ENCODE data around the gene GRIN3B. TPM values are rescaled to one million over a fixed set of nuclear protein-coding genes. Genes with fewer than 3 reads are reported as not detected.

Gene GRIN3B
- total RNA-seq, 1 experiment from 2014 or later: 0.11 TPM

- Histone ChIP-seq H3F3A (ENCODE audit: insufficient read depth, low read depth) (peaks cover 5% of the 10 kb centered on the region), H3K27ac (no peak overlapping the region), H3K79me2 (ENCODE audit: low read depth) (peaks cover 29% of the 10 kb centered on the region), H3K4me3 (no peak overlapping the region), H3K9me2 (ENCODE audit: insufficient read depth) (no peaks in the 10 kb centered on the region), H3K27me3 (ENCODE audit: insufficient read depth, low read depth) (no peaks in the 10 kb centered on the region), H3K4me2 (no peak overlapping the region), H3K9me3 (ENCODE audit: insufficient read depth, low read depth) (no peaks in the 10 kb centered on the region), H3K4me1 (replicated peaks; ENCODE audit: insufficient read depth) (peaks cover 8% of the 10 kb centered on the region; the same call in 1 of the 2 replicates), H2AFZ (no peak overlapping the region), H4K20me1 (ENCODE audit: insufficient read depth) (peaks cover 45% of the 10 kb centered on the region), H3K36me3 (ENCODE audit: low read depth) (no peaks in the 10 kb centered on the region)
- CTCF ChIA-PET: interaction anchor here (0.6 kb wide), 1 partner anchor 176 kb away, joined by 7 read pairs; no protein-coding TSS in a partner anchor
- no peak for DNase-seq
- TF ChIP-seq EZH2 (IDR thresholded peaks at IDR 0.05; ENCODE audit: low read depth): no peak
- TF ChIP-seq, protein P1, sequence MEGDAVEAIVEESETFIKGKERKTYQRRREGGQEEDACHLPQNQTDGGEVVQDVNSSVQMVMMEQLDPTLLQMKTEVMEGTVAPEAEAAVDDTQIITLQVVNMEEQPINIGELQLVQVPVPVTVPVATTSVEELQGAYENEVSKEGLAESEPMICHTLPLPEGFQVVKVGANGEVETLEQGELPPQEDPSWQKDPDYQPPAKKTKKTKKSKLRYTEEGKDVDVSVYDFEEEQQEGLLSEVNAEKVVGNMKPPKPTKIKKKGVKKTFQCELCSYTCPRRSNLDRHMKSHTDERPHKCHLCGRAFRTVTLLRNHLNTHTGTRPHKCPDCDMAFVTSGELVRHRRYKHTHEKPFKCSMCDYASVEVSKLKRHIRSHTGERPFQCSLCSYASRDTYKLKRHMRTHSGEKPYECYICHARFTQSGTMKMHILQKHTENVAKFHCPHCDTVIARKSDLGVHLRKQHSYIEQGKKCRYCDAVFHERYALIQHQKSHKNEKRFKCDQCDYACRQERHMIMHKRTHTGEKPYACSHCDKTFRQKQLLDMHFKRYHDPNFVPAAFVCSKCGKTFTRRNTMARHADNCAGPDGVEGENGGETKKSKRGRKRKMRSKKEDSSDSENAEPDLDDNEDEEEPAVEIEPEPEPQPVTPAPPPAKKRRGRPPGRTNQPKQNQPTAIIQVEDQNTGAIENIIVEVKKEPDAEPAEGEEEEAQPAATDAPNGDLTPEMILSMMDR (conservative IDR thresholded peaks at IDR 0.05): no peak
- intact Hi-C loops (cut with micrococcal nuclease; ENCODE audit: unreplicated experiment): no loop called here
- BruUV-seq (replicated peaks): no TSS peak
- POLR2A ChIA-PET (ENCODE audit: unreplicated experiment): no interaction called here
Observed at GRCh38 chr19:1011831-1012333, 11.7 kb downstream of the GRIN3B start.

- no peak for TF ChIP-seq EZH2 (IDR thresholded peaks at IDR 0.05; ENCODE audit: low read depth)
- TF ChIP-seq, protein P1 (conservative IDR thresholded peaks at IDR 0.05): no peak
- CTCF ChIA-PET: interaction anchor here (0.5 to 0.6 kb wide), 2 partner anchors 10 to 177 kb away, joined by 7 to 11 read pairs; no protein-coding TSS in a partner anchor
- H3K36me3 ChIP-seq (ENCODE audit: low read depth): no peaks in the 10 kb centered on the region
- DNase-seq: no peak
- intact Hi-C loops (cut with micrococcal nuclease; ENCODE audit: unreplicated experiment): no loop called here
- H3K9me3 ChIP-seq (ENCODE audit: insufficient read depth, low read depth): no peaks in the 10 kb centered on the region
- peaks cover 8% of the 10 kb centered on the region for H3F3A ChIP-seq (ENCODE audit: insufficient read depth, low read depth)
- no peak overlapping the region for H3K4me3 ChIP-seq
- peaks cover 49% of the 10 kb centered on the region for H4K20me1 ChIP-seq (ENCODE audit: insufficient read depth)
- no peaks in the 10 kb centered on the region for H3K27me3 ChIP-seq (ENCODE audit: insufficient read depth, low read depth)
- H2AFZ ChIP-seq: no peak overlapping the region
- H3K4me1 ChIP-seq (replicated peaks; ENCODE audit: insufficient read depth): peaks cover 12% of the 10 kb centered on the region
- H3K27ac ChIP-seq: no peak overlapping the region
- no peaks in the 10 kb centered on the region for H3K9me2 ChIP-seq (ENCODE audit: insufficient read depth)
- no TSS peak for BruUV-seq (replicated peaks)
- POLR2A ChIA-PET (ENCODE audit: unreplicated experiment): no interaction called here
- H3K4me2 ChIP-seq: no peak overlapping the region
- H3K79me2 ChIP-seq (ENCODE audit: low read depth): peaks cover 34% of the 10 kb centered on the region
Observed at GRCh38 chr19:1012334-1012733, 12.1 kb downstream of the GRIN3B start.

- BruUV-seq (replicated peaks): no TSS peak
- Histone ChIP-seq H2AFZ (no peak overlapping the region), H3K9me3 (ENCODE audit: insufficient read depth, low read depth) (no peaks in the 10 kb centered on the region), H3K4me2 (no peak overlapping the region), H3K27me3 (ENCODE audit: insufficient read depth, low read depth) (no peaks in the 10 kb centered on the region), H3K36me3 (ENCODE audit: low read depth) (no peaks in the 10 kb centered on the region), H3K4me1 (replicated peaks; ENCODE audit: insufficient read depth) (peaks cover 21% of the 10 kb centered on the region), H3K27ac (no peak overlapping the region), H3K79me2 (ENCODE audit: low read depth) (peaks cover 43% of the 10 kb centered on the region), H4K20me1 (ENCODE audit: insufficient read depth) (peaks cover 58% of the 10 kb centered on the region), H3F3A (ENCODE audit: insufficient read depth, low read depth) (peaks cover 8% of the 10 kb centered on the region), H3K9me2 (ENCODE audit: insufficient read depth) (no peaks in the 10 kb centered on the region), H3K4me3 (no peak overlapping the region)
- ChIA-PET CTCF (interaction anchor here (0.5 kb wide), 1 partner anchor 11 kb away, joined by 11 read pairs; no protein-coding TSS in a partner anchor), POLR2A (ENCODE audit: unreplicated experiment) (no interaction called here)
- TF ChIP-seq, protein P1 (conservative IDR thresholded peaks at IDR 0.05): no peak
- no peak for TF ChIP-seq EZH2 (IDR thresholded peaks at IDR 0.05; ENCODE audit: low read depth)
- intact Hi-C loops (cut with micrococcal nuclease; ENCODE audit: unreplicated experiment): no loop called here
- DNase-seq: no peak
Observed at GRCh38 chr19:1013218-1013617, 13.0 kb downstream of the GRIN3B start.

Measured in PC-9 (cell line).